HT-29 (cell line): ENCODE data around the gene ZNF428. TPM values are rescaled to one million over a fixed set of nuclear protein-coding genes. Genes with fewer than 3 reads are reported as not detected.

Source experiments
- DNase-seq: peaks from one replicate; pipeline ENCODE4 v3.0.0-alpha.2; 2015; ENCODE audit warnings: low spot score
- small RNA-seq: library from RNA; depleted of rRNA; stranded (forward); fragments of <200 nt; gene quantifications from one replicate; pipeline ENCODE3, GENCODE V24; 2014
- total RNA-seq: library from RNA; depleted of rRNA; stranded (reverse); fragments of >200 nt; shearing (Covaris generic); gene quantifications from 2 replicates; pipeline ENCODE4 v1.2.3, GENCODE V29; 2014; rRNA removed

Gene ZNF428
- total RNA-seq, 1 experiment from 2014 or later = 100 TPM

DNA sequence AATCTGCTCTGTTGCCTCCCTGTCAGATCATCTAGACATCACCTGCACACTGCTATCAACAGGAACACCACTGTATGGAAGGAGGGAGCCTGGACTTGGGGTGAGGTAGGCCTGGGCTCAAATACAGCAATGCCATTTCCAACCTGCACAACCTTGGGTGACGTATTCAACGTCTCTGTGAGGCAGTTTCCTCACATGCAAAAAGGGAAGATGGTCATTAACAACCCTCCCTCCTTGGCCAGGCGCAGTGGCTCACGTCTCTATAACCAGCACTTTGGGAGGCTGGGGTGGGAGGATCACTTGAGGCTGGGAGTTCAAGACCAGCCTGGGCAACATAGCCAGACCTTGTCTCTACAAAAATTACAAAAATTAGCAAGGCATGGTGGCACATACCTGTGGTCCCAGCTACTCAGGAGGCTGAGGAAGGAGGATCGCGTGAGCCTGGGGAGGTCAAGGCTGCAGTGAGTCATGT lies 57.2 kb downstream of the ZNF428 start:
- DNase-seq = no peak

DNA sequence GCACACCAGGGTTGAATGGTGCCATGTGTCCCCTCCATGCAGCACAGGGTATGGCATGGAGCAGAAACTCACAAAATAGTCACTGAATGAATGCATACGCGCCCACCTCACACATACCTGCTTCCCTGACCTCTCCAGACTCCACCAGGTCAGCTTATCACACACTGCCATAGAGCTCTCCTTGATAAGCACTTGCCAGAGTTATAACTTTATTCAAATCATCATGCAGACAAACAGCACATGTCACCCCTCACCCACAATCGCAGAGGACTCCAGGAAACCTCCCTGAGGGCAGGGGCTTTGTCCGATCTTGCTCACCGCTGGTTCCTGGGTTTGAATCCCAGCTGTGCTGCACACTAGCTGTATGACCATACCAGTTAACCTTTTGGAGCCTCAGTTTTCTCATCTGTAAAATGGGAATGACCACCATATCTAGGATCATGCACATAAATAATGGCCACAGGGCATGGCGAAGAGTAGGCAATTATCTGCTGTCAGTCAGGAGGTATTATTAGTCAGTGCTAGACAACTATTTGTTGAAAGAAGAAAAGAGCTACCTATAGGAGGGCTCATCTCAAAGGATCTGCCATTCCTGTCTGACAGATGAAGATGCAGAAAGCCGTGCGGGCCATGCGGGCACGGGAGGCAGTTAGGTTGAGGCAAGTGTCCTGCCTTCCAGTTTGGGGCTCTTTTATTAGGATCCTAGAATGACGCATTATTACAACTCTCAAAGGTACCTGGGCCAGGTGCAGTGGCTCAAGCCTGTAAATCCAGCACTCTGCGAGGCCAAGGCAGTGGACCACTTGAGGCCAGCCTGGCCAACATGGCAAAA lies 58.1 kb downstream of the ZNF428 start:
- no peak for DNase-seq

DNA sequence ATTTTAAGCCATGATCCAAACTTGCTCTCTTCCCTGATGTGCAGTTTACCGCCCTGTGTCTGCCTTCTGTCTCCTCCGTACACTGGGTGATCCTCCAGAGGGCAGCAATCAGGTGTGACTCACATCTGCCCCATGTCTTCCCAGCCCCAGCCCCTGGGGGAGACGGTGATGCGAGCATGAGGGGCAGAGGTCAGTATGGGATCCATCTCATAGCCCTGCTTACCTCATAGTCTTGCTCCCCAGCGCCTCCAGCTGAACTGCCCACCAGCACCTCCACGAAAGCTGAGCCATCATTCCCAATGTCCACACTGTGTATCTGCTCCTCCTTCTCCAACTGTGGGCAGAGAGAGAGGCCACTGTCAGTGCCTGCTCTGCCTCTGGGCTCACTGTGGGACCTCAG lies 58.7 kb downstream of the ZNF428 start:
- DNase-seq = no peak

Small RNA genes within 50 kb of the gene (small RNA-seq; reads per million reads assigned to genes)
- gene RN7SL368P = not detected

Other genes with a start within 250 kb of the ZNF428 start
- gene TEX101, start 204.7 kb downstream of the ZNF428 start, total RNA-seq = not detected in 2 replicates
- gene LYPD3, start 154.0 kb downstream of the ZNF428 start, total RNA-seq = 0.05 and 0.78 TPM in 2 replicates
- gene PHLDB3, start 114.9 kb downstream of the ZNF428 start, total RNA-seq = 45.7 and 52.4 TPM in 2 replicates
- gene ETHE1, start 92.4 kb downstream of the ZNF428 start, total RNA-seq = 179 and 190 TPM in 2 replicates
- gene ZNF575, start 86.4 kb downstream of the ZNF428 start, total RNA-seq = 0.08 TPM in 2 replicates
- gene XRCC1, start 44.1 kb downstream of the ZNF428 start, total RNA-seq = 59.7 and 60.1 TPM in 2 replicates
- gene PINLYP, start 43.8 kb downstream of the ZNF428 start, total RNA-seq = 0.03 TPM in 1 of 2 replicates, not detected in the other
- gene IRGQ, start 23.5 kb downstream of the ZNF428 start, total RNA-seq = 23.0 and 26.0 TPM in 2 replicates
- 29.6 and 41.8 TPM in 2 replicates for gene ZNF576, start 23.0 kb downstream of the ZNF428 start, total RNA-seq
- 0.50 and 0.74 TPM in 2 replicates for gene SRRM5, start 7.5 kb downstream of the ZNF428 start, total RNA-seq
- 2.7 and 6.4 TPM in 2 replicates for gene CADM4, start 20.2 kb upstream of the ZNF428 start, total RNA-seq
- gene PLAUR, start 50.5 kb upstream of the ZNF428 start, total RNA-seq = 174 and 190 TPM in 2 replicates
- 0.08 TPM in 1 of 2 replicates, not detected in the other for gene IRGC, start 96.4 kb upstream of the ZNF428 start, total RNA-seq
- 89.4 and 99.7 TPM in 2 replicates for gene SMG9, start 135.3 kb upstream of the ZNF428 start, total RNA-seq
- 0.44 TPM in 1 of 2 replicates, not detected in the other for gene KCNN4, start 161.3 kb upstream of the ZNF428 start, total RNA-seq
- gene LYPD5, start 182.8 kb upstream of the ZNF428 start, total RNA-seq = 0.05 and 0.23 TPM in 2 replicates
- 5.1 and 10.9 TPM in 2 replicates for gene ZNF283, start 207.7 kb upstream of the ZNF428 start, total RNA-seq